Activated effector memory CD4-positive, alpha-beta T cell treated with Interleukin-2 at 50 U/mL for 16 hours (primary cell): ENCODE results near the gene RIOK3.
"Not testable (repeated sequence)": the region's sequence is repeated elsewhere in the genome, so short reads cannot be mapped to it uniquely, and the experiment has no call there.

Source experiments
- DNase-seq: peaks from one replicate; pipeline ENCODE4 v3.0.0-alpha.2; 2020

Gene RIOK3

DNA sequence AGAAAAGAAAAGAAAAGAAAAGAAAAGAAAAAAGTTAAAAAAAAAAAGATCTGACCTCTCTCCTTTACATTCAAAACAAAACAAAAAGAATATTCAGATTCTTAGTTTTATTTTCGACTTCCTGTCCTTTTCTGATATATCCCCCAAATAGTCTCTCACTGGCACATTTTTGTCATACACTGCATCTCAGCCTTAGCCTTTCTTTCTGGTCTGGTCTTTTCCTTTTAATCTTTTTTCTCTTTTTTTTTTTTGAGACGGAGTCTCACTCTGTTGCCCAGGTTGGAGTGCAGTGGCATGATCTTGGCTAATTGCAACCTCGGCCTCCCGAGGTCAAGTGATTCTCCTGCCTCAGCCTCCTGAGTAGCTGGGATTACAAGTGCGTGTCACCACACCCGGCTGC, 1.6 kb upstream of the RIOK3 start:
- DNase-seq = no peak

DNA sequence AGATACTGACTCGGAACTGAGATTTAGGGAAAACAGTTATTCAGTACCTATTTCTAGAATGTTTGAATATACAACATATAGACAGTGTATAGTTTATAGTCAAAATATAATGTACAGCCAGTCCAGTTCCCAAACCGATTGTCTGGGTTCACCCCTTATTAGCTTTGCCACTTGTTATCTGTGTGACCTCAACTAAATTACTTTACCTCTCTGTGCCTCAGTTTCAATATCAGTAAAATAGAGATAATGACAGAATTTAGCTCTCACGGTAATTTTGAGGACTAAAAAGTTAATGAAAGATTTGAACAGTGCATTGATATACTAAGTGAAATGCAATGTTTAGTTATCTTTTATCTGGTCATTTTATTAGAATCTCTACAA, 750 bp upstream of the RIOK3 start:
- no peak for DNase-seq

DNA sequence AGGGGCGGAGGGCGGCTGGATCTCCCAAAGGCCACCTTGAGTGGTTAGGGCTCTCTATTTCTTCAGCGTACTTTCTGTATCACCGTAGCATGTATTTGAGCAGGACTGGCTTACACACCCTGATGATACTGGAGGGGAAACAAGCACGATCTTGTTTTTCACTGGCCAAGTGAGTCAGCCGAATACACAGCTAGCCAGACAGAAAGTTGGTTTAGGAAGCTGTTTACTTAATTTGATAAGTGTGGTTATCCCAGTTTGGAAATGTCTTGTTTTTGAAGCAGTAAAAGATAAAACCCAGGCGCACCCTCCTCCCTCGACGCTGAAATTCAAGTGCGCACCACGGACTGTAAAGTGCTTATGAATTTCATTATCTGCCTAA, 582 bp downstream of the RIOK3 start:
- DNase-seq = peak; percentile 19

DNA sequence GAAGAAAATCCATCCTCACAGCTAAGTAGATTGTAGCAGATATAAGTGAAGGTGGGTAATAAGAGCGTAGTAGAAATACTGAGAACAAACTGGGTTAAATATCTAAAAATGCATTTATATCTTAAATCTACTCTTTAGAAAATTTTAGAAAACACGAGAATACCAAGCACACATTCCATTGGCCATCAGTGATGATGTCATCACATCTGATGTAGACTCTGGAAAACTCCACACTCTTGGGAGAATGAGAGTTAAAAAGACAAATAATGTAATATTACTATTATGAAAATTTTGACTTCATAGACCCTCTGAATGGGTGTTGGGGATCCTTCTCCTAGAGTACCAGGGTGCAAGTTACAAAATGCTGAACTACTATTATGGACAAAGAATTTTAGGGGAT, 3.7 kb downstream of the RIOK3 start:
- DNase-seq = no peak

DNA sequence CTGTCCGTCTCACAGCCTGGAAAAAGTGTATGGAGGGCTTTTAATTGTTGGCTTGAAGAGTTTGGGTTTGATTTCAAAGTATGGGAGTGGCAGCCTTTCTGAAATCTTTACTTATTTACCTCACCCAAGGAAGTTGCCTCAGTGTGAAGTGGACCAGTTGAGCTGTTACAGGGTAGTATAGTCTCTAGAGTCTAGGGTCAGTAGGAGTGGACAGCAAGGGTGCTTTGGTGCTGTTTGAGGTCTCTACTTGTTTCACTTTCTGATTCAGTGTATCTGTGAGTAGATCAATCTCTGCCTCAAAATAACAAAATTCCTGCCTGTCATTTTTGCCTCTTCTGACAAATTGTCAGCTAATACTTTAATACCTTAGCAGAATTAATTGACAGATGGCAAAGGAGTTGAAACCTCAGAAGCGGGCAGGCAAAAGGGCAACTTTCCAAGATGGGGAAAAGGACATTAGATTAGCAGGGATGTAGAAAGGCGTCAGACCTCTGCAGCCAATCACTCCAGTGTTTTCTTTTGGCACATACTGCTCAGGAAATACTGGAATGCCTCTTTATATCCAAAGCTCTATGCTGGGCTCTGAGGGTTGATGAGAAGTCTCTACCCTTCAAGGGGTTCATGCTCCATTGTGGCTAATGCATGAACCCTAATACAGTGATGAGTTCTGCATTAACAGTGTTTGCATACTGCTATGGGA, 5.9 kb downstream of the RIOK3 start:
- no peak for DNase-seq

DNA sequence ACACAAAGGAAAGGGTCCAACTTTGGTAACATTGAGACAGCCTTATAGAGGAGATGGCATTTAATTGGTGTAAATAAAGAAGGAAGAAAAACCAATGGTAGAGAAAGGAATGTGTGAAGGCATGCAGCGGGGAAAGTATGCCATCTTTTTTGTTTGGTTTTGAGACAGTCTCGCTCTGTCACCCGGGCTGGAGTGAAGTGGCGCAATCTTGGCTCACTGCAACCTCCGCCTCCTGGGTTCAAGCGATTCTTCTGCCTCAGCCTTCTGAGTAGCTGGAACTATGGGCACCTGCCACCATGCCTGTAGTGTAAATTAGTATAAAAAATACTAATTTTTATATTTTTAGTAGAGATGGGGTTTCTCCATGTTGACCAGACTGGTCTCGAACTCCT, 6.4 kb downstream of the RIOK3 start:
- no peak for DNase-seq

DNA sequence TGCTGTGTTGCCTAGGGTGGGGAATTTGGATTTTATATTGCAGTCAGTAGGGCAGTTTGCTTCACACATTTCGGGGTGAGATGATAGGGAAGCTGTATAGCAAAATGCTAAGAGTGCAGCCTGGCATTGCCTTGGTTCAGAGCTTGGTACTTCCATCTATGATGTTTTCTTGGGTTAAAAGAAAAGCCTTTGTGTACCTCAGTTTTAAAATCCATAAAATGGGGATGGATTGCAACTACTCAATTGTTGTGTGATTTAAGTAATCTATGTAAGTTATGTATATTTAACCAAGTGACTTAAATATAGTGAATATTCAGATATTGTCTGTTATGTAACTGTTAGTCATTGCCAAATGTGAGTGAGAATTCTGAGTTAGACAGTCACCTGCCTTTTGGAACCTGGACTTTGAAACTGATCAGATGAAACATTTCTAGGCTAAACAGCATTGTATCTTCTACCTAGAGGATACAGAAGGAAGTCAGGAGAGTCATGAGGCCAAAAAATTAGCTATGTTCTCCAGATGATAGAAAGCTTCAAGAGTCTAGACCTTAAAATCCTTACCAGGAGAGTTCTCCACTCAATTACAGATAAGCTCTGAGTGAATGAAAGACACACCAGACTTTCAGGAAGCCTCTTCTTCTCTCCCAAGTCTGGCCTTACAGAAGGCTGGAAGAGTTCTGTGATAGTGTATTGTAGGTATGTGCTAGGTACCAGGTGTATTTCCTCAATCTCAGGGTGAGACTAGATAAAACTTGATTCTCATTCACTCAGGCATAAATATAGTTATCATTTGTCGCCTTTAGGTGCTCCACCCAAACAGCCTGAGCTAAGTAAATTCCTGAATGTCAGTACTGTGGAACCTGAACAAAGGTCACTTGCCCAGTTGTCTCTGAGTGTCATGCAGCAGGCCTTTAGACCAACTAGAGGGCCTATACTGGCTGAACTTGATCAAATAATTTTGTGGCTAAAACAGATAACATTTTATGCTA, 7.5 kb downstream of the RIOK3 start:
- no peak for DNase-seq

DNA sequence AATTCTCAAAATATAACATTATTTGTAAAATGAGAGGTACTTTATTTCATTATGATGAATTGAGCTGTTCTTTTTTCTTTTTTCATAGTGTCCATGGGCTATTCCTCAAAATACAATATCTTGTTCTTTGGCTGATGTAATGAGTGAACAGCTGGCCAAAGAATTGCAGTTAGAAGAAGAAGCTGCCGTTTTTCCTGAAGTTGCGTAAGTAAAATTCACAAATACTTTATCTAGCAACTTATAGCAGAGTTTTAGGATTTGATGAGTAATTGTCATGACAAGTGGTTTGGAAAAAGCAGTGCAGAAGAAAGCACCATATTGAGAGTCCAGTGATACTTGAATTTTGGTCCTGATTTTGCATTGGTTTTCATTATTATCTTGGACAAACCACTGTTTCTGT, 9.8 kb downstream of the RIOK3 start:
- no peak for DNase-seq

DNA sequence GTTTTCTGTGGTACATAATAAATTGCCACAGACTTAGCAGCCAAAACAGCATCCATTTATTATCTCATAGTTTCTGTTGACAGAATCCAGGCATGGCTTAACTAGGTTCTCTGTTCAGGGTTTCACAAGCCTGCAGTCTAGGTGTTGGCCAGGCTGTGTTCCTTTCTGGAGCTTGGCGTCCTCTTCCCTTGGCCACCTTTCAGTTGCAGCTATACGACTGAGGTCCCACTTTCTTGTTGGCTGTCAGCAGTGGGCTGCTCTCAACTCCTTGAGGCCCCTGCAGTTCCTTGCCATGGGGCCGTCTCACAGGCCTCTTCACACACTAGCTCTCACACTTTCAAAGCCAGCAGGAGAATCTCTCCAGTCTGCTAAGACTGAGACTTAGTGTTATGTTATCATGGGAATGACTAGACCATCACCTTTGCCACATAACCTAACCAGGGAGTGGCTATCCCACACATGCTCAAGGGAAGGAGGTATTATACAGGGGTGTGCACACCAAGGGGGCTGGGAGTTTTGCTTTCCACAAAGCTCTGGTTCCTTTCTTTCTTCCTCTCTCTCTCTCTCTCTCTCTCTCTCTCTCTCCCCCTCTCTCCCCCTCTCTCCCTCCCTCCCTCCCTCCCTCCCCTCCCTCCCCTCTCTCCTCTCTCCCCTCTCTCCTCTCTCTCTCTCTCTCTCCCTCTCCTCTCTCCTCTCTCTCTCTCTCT, 15.8 kb downstream of the RIOK3 start:
- DNase-seq = no peak

DNA sequence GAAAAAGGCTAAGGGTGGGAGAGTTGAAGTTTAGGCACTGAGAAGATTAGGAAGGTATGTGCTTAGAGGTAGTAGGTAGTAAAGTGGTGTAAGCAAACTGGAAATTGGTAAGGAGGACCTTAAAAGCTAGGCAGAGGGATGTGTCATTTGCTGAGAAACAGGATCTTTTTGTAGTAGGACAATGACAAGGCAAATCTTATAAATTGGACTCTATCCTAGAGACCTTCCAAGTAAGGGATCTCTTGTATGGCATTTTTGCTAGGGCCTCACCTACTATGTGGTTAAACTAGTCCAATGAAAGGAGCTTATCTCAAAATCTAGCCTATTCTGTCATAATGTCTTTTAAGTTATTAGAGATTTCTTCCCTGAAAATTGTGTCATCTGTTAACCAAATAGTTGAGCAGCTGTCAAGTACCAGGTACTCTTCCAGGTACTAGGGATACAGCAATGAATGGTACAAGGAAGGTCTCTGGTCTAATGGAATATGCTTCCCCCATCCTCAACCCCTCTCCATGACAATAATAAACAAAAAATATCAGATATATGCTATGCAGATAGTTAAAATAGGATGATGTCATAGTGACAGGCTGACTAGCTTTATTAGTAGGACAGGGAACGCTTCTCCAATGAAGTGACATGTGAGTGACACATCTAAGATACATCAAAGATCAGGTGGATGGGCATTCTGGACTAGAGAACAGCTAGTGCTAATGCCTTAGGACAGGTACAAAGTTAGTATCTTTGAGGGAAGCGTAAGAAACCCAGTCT, 17.7 kb downstream of the RIOK3 start:
- no peak for DNase-seq

DNA sequence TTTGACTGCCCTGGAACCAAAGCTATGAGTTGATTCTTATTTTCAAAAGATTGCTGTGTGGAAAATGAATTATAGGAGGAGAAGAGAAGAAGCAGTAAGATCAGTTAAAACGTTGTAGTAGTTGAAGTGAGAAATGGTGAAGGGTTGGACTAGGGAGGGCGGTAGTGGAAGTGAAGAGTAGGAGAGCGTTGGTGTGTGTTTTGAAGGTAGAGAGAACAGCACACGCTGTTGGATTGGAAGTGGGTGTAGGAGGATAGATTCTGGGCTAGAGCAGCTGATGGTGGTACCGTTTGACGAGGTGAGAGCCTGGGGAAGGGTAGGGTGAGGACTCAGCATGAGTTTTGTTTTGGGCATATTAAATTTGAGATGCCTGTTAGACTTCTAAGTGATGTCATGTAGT, 18.4 kb downstream of the RIOK3 start:
- no peak for DNase-seq

DNA sequence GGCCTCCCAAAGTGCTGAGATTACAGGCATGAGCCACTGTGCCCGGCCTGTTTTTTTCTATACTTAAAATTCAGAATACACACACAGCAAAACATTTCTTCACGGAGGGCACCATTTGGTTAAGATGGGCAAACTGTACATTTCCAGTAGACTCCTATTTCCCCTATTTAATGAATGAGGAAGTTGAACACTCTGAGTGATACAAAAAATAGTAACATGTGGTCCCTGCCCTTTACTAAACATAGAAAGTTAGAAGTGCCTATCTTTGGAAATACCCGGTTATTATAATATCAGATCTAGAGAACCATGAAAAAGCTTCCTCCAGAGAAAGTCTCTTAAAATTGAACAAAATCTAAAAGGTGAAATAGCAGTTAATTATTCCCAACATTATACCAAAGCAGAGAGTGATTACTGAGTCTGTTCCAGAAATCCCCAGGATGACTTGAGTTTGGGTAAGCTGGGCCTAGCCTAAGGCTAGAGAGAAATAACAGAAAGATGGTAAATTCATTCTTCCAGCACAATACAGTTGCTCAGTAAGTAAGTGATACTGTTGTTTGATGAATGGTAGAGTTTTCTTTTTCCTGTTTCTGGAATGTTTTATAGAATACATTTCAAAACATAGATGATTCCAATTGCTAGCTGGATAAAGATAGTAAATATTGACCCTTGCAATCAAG, 26.9 kb downstream of the RIOK3 start:
- DNase-seq = no peak

DNA sequence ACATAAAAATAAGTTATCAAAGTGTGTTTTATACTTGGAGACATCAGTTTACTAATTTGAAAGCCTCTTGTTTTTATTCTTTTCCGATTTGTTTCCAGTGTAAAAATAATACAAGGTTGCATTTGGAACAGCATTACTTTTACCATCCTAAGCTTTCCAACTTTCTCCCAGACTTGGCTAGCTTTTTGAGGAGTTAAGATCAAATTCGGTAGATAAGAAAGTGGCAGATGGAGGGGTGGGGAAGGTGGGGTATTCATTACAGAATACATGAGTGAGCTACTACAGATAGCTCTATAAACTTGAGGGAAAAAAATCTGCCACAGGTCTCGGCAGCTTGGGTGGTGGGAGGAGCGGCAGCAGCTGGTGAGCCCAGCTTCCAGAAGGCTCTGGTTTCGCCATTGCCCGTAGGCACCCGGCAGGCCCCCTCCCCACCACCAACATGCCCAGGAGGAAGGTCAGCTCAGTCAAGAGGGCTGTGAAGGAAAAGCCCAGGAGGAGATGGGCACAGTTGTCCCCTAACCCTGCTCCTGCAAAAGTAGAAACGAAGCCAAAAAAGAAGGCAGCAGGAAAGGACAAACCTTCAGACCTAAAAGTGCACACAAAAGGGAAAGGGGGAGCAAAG, 31.6 kb downstream of the RIOK3 start:
- DNase-seq = no peak

DNA sequence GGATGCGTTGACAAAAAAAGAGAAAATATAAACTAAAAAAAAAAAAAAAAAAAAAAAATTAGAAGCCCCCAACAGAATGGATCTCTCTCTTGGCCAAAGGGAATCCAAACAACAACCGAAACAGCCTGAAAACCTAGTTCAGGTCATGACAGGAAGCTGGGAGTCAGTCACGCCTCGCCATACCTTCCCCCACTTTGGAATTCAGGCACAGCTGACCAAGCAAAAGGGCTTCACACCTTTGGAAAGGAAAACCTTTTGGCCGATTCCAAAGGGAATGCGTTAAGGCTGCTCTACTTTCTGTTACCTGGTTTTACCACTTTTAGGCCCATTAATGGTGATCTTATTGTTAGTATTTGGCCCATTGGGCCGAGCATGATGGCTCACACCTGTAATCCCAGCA, 32.3 kb downstream of the RIOK3 start:
- no peak for DNase-seq

DNA sequence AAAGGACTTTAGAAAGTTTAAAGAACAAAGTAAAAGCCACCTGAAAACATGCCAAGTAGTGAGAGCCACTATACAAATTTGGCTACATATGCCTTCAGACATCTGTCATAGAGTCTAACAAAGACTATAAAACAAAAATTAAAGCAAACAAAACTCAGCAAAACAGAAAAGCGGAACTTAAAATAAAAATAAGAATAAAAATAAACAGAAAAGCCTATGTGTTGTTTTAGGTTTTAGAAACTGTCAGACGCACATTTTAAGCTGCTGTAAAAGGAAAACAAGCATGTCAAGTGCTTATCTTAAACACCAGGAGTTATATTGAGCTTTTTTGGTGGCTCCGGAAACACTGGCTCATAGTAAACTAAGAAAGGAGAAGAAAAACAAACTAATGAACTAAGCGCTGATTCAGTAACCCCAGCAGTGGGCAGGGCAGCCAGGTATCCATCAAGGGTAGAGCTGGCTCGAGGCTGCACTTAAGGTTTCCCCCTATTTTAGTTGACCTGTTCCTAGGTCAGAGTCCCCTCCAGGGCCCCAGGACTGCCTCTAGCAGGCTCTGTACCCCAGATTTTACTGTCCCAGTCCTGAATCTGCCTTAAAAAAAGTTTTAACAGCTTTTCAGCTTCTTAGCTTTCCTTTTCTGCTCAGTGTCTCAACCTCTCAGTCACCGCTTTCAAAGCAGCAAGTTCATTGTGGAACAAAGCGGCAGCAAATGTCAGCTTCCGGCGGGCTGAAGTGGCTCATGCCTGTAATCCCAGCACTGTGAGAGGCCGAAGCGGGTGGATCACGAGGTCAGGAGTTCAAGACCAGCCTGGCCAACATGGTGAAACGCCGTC, 34.9 kb downstream of the RIOK3 start:
- no peak for DNase-seq

DNA sequence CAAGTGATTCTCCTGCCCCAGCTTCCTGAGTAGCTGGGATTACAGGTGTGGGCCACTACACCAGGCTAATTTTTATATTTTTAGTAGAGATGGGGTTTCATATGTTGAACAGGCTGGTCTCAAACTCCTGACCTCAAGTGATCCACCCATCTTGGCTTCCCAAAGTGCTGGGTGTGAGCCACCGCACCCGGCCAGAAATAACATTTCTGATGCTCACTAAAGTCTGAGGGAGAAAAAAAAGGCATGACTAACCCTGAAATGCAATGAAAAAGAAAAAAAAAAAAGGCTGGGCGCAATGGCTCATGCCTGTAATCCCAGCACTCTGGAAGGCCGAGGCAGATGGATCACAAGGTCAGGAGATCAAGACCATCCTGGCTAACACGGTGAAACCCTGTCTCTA, 36.5 kb downstream of the RIOK3 start:
- not testable (repeated sequence) for DNase-seq

DNA sequence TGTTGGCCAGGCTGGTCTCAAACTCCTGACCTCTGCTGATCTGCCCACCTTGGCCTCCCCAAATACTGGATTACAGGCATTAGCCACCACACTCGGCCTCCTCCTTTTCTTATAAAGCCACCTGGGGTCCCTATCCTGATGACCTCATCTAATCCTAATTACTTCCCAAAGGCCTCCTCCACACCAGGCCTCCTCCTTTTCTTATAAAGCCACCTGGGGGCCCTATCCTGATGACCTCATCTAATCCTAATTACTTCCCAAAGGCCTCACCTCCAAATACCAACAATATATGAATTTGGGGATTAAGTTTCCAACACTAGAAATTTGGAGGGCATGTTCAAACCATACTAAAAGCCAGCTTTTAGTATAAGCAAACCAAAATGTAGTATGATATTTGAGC, 40.6 kb downstream of the RIOK3 start:
- DNase-seq = no peak

DNA sequence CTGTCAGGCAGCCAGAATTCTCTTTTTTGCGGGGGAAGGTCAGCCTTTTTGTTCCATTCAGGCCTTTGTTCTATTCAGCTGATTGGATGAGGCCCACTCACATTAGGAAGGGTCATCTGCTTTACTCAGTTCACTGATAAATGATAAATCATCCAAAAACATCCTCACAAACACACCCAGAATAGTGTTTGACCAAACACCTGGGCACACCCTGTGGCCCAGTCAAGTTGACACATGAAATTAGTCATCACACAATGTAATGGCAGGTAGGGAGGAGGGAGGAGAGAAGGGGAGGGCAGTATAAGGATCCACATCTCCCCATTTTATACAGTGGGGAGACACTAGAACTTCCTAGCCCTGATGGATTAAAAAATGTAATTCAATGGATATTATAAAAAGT, 41.9 kb downstream of the RIOK3 start:
- DNase-seq = no peak

DNA sequence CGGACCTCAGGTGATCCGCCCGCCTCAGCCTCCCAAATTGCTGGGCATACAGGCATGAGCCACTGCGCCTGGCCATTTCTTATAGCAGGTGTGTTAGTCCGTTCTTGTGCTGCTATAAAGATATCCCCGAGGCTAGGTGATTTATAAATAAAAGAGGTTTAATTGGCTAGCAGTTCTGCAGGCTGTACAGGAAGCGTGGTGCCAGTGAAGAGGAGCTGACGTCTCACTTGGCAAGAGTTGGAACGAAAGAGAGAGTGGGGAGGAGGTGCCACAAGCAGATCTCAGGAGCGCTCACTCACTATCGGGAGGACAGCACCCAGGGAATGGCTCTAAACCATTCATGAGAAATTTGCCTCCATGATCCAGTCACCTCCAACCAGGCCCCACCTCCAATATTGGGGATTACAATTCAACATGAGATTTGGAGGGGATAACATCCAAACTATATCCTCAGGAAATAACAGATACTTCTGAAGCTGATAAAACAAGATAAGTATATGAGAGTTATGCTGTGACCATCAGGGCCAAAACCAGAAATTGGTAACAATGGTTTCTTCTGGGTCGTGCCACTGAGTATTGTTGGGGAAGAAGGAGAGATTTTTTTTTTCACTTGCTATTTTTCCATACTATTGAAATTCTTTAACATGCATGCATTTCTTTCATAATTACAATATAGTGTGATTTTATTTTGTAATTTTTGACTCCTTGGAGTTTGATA, 42.8 kb downstream of the RIOK3 start:
- no peak for DNase-seq

DNA sequence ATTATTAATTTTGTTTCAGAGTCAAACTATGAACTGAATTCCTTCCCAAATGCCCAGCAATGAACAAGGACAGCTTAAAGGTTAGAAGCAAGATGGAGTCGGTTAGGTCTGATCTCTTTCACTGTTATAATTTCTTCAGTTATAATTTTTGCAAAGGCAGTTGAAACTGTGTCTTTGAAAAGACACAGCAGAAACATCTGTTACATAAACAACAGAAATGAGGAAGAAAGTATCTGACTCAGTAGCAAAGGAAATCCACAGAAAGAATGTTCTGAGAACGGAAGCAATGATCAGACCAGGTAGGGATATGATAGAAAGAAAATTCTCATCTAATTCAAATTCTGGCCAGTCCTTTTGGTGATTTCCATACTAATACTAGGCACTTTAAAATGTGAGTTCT, 45.0 kb downstream of the RIOK3 start:
- no peak for DNase-seq
